GM23248 (cell line): ENCODE results near the gene PI4K2B. TPM values are rescaled to one million over a fixed set of nuclear protein-coding genes. Genes with fewer than 3 reads are reported as not detected.
"Not testable (repeated sequence)": the region's sequence is repeated elsewhere in the genome, so short reads cannot be mapped to it uniquely, and the experiment has no call there.

Experiments used
- DNase-seq: peaks from one replicate; pipeline ENCODE4 v3.0.0-alpha.2; 2015
- H2AFZ ChIP-seq: fragments of 200-600 bp; sonication (generic); 2 replicates; pipeline ENCODE4 v1.6.1; 2016; ENCODE audit warnings: antibody characterized with exemption
- H3F3A ChIP-seq: fragments of 200-600 bp; sonication (generic); 2 replicates; pipeline ENCODE4 v1.6.1; 2016; ENCODE audit warnings: mild to moderate bottlenecking, antibody characterized with exemption, mixed run types; ENCODE audit not compliant: insufficient read depth
- H3K27ac ChIP-seq: fragments of 200-600 bp; sonication (generic); 2 replicates; pipeline ENCODE4 v1.5.1; 2016; ENCODE audit warnings: mild to moderate bottlenecking
- H3K27me3 ChIP-seq: fragments of 200-600 bp; sonication (generic); replicated peaks from 2 replicates; pipeline ENCODE4 v1.6.1; 2016; ENCODE audit warnings: mild to moderate bottlenecking; ENCODE audit not compliant: insufficient read depth
- H3K36me3 ChIP-seq: fragments of 200-600 bp; sonication (generic); 2 replicates; pipeline ENCODE4 v1.6.1; 2016; ENCODE audit warnings: low read depth, mild to moderate bottlenecking
- H3K4me1 ChIP-seq: fragments of 200-600 bp; sonication (generic); 2 replicates; pipeline ENCODE4 v1.6.1; 2016; ENCODE audit warnings: mild to moderate bottlenecking; ENCODE audit not compliant: insufficient read depth
- H3K4me2 ChIP-seq: fragments of 200-600 bp; sonication (generic); one replicate; pipeline ENCODE4 v1.6.1; 2016; ENCODE audit warnings: mild to moderate bottlenecking; ENCODE audit not compliant: unreplicated experiment
- H3K4me3 ChIP-seq: fragments of 200-600 bp; sonication (generic); 2 replicates; pipeline ENCODE4 v1.5.1; 2016; ENCODE audit warnings: mild to moderate bottlenecking
- H3K79me2 ChIP-seq: fragments of 200-600 bp; sonication (generic); 2 replicates; pipeline ENCODE4 v1.6.1; 2016; ENCODE audit warnings: mild to moderate bottlenecking; ENCODE audit not compliant: insufficient read depth
- H3K9ac ChIP-seq: fragments of 200-600 bp; sonication (generic); 2 replicates; pipeline ENCODE4 v1.6.1; 2016; ENCODE audit warnings: mild to moderate bottlenecking
- H3K9me2 ChIP-seq: fragments of 200-600 bp; sonication (generic); 2 replicates; pipeline ENCODE4 v1.6.1; 2016; ENCODE audit warnings: mixed run types, mild to moderate bottlenecking, moderate library complexity; ENCODE audit not compliant: insufficient read depth
- H3K9me3 ChIP-seq: fragments of 200-600 bp; sonication (generic); one replicate; pipeline ENCODE4 v1.6.1; 2017; ENCODE audit warnings: low read depth
- H4K20me1 ChIP-seq: fragments of 200-600 bp; sonication (generic); 2 replicates; pipeline ENCODE4 v1.6.0; 2016; ENCODE audit not compliant: insufficient read depth
- EZH2 ChIP-seq: fragments of 200-600 bp; sonication (generic); IDR thresholded peaks from 2 replicates; pipeline ENCODE4 v1.6.1; 2018; ENCODE audit warnings: antibody characterized with exemption, mild to moderate bottlenecking; ENCODE audit not compliant: insufficient read depth, poor library complexity, severe bottlenecking
- EZH2phosphoT487 ChIP-seq: fragments of 200-600 bp; sonication (generic); IDR thresholded peaks from 2 replicates; pipeline ENCODE4 v1.6.1; 2018; ENCODE audit warnings: antibody characterized with exemption, moderate library complexity, mild to moderate bottlenecking, low read depth; ENCODE audit not compliant: insufficient read depth
- WGBS, 2 experiments: methylation state at CpG; one replicate each; pipeline ENCODE4 v1.1.6; 2015 to 2017; ENCODE audit warnings: low lambda C conversion rate in 2 of 2, low coverage in 1 of 2; ENCODE audit errors: missing lambda C conversion rate in 2 of 2; 5-methylcytosine and 5-hydroxymethylcytosine counted together
- in situ Hi-C: fragments of 300-500 bp; cut with MboI; formaldehyde crosslinking; loops from 2 replicates; pipeline ENCODE4 v1.15.0; 2020
- polyA plus RNA-seq: library from polyadenylated mRNA; unstranded; fragments of >200 nt; fragmentation: Nextera tagmentation; extraction: Ambion mirVana; gene quantifications from 2 replicates; pipeline ENCODE4 v1.2.1, GENCODE V29; 2016
- total RNA-seq: library from RNA; depleted of rRNA; stranded (reverse); fragments of >200 nt; shearing (Covaris generic); gene quantifications from 2 replicates; pipeline ENCODE4 v1.2.3, GENCODE V29; 2014

The PI4K2B gene
- total and polyA plus RNA-seq, 2 experiments from 2014 or later, result 13.6 to 28.0 TPM

DNA sequence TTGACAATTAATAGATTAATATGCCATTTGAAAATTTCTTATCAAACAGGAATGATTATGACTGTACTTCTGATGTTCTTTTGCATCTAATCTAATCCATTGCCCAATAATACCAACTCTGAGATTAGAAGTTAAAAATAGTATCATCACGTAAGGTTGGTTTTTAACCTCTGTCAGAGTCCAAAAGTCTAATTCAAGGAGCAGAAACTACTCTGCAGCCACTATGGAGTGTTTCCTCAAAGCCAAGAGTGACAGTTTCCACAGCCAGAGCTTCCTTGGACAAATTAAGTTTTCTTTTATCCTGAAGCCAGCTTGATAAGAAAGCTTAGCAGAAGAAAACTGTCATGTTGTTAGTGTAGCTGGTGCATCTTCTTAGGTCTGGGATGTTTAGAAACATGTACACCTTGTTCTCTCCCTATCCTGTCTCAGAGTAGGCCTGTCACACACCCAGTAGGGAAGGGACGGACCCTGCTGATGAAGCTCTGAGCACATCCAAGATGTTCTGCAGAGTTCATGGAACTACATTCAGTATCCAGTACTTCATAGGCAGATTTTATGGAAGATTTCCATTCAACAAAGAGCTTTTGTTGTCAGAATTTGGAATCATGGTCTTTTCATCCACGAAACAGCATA lies 20.4 kb upstream of the PI4K2B start:
- in situ Hi-C loops, result no loop called here
- H3K27ac ChIP-seq, result no peak overlapping the region
- no peak overlapping the region for H2AFZ ChIP-seq
- H3K4me1 ChIP-seq, result no peaks in the 10 kb centered on the region
- H3K9ac ChIP-seq, result no peak overlapping the region
- no peak overlapping the region for H3K4me2 ChIP-seq
- H3K4me3 ChIP-seq, result no peak overlapping the region
- H4K20me1 ChIP-seq, result no peaks in the 10 kb centered on the region
- no peak for TF ChIP-seq EZH2phosphoT487
- no peak for TF ChIP-seq EZH2
- H3K36me3 ChIP-seq, result no peaks in the 10 kb centered on the region
- no peaks in the 10 kb centered on the region for H3F3A ChIP-seq
- H3K9me3 ChIP-seq, result no peaks in the 10 kb centered on the region
- DNase-seq, result no peak
- 66 to 67% methylated on average over 3 of the region's 3 CpGs for WGBS, 2 experiments
- H3K9me2 ChIP-seq, result no peaks in the 10 kb centered on the region
- H3K27me3 ChIP-seq, result no peaks in the 10 kb centered on the region
- H3K79me2 ChIP-seq, result no peaks in the 10 kb centered on the region

DNA sequence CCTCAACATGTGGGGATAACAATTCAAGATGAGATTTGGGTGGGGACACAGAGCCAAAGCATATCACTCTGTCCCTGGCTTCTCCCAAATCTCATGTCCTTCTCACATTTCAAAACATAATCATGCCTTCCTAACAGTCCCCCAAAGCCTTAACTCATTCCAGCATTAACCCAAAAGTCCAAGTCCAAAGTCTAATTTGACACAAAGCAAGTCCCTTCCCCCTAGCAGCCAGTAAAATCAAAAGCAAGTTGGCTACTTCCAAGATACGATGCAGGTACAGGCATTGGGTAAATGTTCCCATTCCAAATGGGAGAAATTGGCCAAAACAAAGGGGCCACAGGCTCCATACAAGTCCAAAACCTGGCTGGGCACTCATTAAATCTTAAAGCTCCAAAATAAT lies 19.1 kb upstream of the PI4K2B start:
- H3K27ac ChIP-seq, H3K36me3 ChIP-seq, H2AFZ ChIP-seq, H4K20me1 ChIP-seq, in situ Hi-C loops, H3K9ac ChIP-seq, H3K4me3 ChIP-seq, H3K4me1 ChIP-seq, H3K79me2 ChIP-seq, DNase-seq, H3K4me2 ChIP-seq, H3F3A ChIP-seq, H3K9me2 ChIP-seq, H3K27me3 ChIP-seq, H3K9me3 ChIP-seq: not testable (repeated sequence)
- WGBS, 2 experiments, result 14 to 45% methylated on average over 1 of the region's 1 CpG

DNA sequence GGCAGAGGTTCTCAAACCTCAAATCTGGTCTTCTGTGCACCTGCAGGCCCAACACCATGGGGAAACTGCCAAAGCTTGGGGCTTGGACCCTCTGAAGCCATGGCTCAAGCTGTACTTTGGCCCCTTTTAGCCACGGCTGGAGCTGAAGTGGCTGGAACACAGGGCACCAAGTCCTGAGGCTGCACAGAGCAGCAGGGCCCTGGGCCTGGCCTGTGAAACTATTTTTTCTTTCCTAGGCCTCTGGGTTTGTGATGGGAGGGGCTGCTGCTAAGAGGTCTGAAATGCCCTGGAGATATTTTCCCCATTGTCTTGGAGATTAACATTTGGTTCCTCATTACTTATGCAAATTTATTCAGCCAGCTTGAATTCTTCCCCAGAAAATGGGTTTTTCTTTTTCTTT lies 18.3 kb upstream of the PI4K2B start:
- no peak for TF ChIP-seq EZH2phosphoT487
- Histone ChIP-seq H3K36me3 (no peaks in the 10 kb centered on the region), H2AFZ (no peak overlapping the region), H3K9me2 (no peaks in the 10 kb centered on the region), H3K79me2 (no peaks in the 10 kb centered on the region), H4K20me1 (no peaks in the 10 kb centered on the region), H3K4me2 (no peak overlapping the region), H3K4me3 (no peak overlapping the region), H3K27me3 (no peaks in the 10 kb centered on the region), H3K27ac (no peak overlapping the region), H3K9ac (no peak overlapping the region), H3K9me3 (no peaks in the 10 kb centered on the region), H3F3A (no peaks in the 10 kb centered on the region), H3K4me1 (no peaks in the 10 kb centered on the region)
- DNase-seq, result no peak
- in situ Hi-C loops, result no loop called here
- 23 to 25% methylated on average over 1 of the region's 1 CpG for WGBS, 2 experiments

DNA sequence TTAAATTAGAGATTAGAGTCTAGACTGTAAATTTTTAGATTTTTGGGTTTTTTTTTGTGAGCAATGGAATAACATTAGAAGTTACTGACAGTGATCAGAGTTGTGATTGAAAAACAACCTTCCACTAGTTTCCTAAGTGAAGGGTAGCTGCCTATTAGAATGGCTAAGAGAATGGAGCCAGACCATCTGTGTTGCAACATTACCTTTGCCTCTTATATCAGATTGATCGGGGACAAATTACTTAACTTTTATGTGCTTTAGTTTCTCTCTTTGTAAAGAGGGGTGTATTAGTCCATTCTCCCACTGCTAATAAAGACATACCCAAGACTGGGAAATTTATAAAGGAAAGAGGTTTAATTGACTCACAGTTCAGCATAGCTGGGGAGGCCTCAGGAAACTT lies 12.5 kb upstream of the PI4K2B start:
- Histone ChIP-seq H3K36me3 (no peaks in the 10 kb centered on the region), H4K20me1 (no peaks in the 10 kb centered on the region), H3K27ac (no peak overlapping the region), H3K79me2 (no peaks in the 10 kb centered on the region), H3K4me2 (no peak overlapping the region), H3K9me3 (no peaks in the 10 kb centered on the region), H3K9me2 (no peaks in the 10 kb centered on the region), H3K4me3 (no peak overlapping the region), H3K4me1 (no peaks in the 10 kb centered on the region), H3F3A (no peaks in the 10 kb centered on the region), H2AFZ (no peak overlapping the region), H3K9ac (no peak overlapping the region), H3K27me3 (no peaks in the 10 kb centered on the region)
- WGBS, 2 experiments, result 6 to 15% methylated on average over 1 of the region's 1 CpG
- DNase-seq, result no peak
- TF ChIP-seq EZH2 (no peak), EZH2phosphoT487 (no peak)
- in situ Hi-C loops, result no loop called here

DNA sequence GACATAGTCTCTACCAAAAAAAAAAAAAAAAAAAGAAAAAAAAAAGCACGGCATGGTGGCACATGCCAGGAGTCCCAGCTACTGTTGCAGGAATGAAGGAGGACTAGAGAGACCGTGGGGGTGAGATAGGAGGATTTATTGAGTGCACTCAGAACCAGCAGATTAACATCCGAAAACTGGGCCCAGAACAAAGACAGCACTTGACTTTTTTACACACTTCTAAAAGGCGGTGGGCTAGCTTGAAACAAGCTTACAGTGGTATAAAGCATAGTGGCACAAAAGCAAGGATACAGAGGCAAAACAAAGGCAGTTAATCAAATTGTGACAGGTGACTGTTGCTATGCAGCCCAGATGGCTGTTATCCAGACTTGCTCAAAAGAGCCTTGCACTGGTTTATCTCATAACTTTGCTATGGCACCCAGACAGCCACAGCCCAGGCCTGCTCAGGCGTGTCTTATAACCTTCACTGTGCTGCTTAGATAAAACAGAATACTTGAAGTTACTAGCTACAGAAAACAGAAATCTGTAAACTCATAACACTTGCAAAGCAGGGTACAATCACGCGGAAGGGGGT lies 9.9 kb upstream of the PI4K2B start:
- H3K9me3 ChIP-seq, result no peaks in the 10 kb centered on the region
- H3K9ac ChIP-seq, result no peak overlapping the region
- no peaks in the 10 kb centered on the region for H4K20me1 ChIP-seq
- in situ Hi-C loops, result no loop called here
- no peaks in the 10 kb centered on the region for H3K36me3 ChIP-seq
- peaks cover 5% of the 10 kb centered on the region; the same call in 1 of the 2 replicates for H3K27me3 ChIP-seq
- H3K9me2 ChIP-seq, result no peaks in the 10 kb centered on the region
- WGBS, 2 experiments, result 38 to 45% methylated on average over 7 of the region's 7 CpGs
- no peak overlapping the region for H3K4me3 ChIP-seq
- H2AFZ ChIP-seq, result no peak overlapping the region
- no peaks in the 10 kb centered on the region for H3K79me2 ChIP-seq
- TF ChIP-seq EZH2phosphoT487 (no peak), EZH2 (no peak)
- no peak overlapping the region for H3K27ac ChIP-seq
- H3F3A ChIP-seq, result no peaks in the 10 kb centered on the region
- no peaks in the 10 kb centered on the region for H3K4me1 ChIP-seq
- no peak overlapping the region for H3K4me2 ChIP-seq
- peak; percentile 8 for DNase-seq
